Fibroblast of lung (primary cell): ENCODE results near the gene WDR48.

Source experiments
- CTCF ChIP-seq, 2 donors: IDR thresholded peaks in 1 of 2; conservative IDR thresholded peaks in 1 of 2; 1 replicate in 1 of 2; 2 replicates in 1 of 2; pipeline ENCODE4 v1.5.1; 2011 to 2012; ENCODE audit warnings: low read length in 2 of 2, control low read depth in 1 of 2, inconsistent platforms in 1 of 2, low read depth in 1 of 2, mild to moderate bottlenecking in 1 of 2
- EZH2 ChIP-seq: IDR thresholded peaks from 2 replicates; pipeline ENCODE4 v1.5.1; 2012; ENCODE audit warnings: low read length, control low read depth, mild to moderate bottlenecking; ENCODE audit errors: missing control alignments

GRCh38 chr3:39140341-39140971 lies 88.6 kb downstream of the WDR48 start:
- TF ChIP-seq CTCF (conservative IDR thresholded peaks at IDR 0.05 in 1 of 2, IDR thresholded peaks at IDR 0.05 in 1 of 2; ENCODE audit: low read depth in 1 of 2, low read length in 2 of 2) (no peak), EZH2 (no peak)
